ENCODE measurements around the gene CD69. TPM values are rescaled to one million over a fixed set of nuclear protein-coding genes. Genes with fewer than 3 reads are reported as not detected.

The CD69 gene
- total and polyA plus RNA-seq, 2 donors (not counting 3 experiments of a cell fraction or from before 2014, with no cell fraction given) = 0.49 to 4.4 TPM

GRCh38 chr12:9707356-9707755, 53.3 kb downstream of the CD69 start:
- Histone ChIP-seq H3K9ac (replicated peaks; ENCODE audit: extremely low read depth, insufficient read depth, low read length) (no peak overlapping the region), H3K27me3 (ENCODE audit: control insufficient read depth in 2 of 2, insufficient read depth in 2 of 2, low read length in 2 of 2) (no peaks in the 10 kb centered on the region), H2AFZ (ENCODE audit: low read depth, low read length) (no peak overlapping the region), H3K9me3 (replicated peaks; ENCODE audit: control insufficient read depth, insufficient read depth, low read length) (no peaks in the 10 kb centered on the region), H3K4me2 (ENCODE audit: insufficient read depth, low read length) (no peak overlapping the region), H3K79me2 (ENCODE audit: control insufficient read depth, insufficient read depth, low read length) (no peaks in the 10 kb centered on the region), H3K27ac (ENCODE audit: insufficient read depth, low read depth, low read length) (no peak overlapping the region), H3K36me3 (ENCODE audit: control insufficient read depth in 2 of 2, extremely low read depth in 1 of 2, insufficient read depth in 2 of 2, low read length in 2 of 2) (no peaks in the 10 kb centered on the region), H3K4me3 (replicated peaks in 1 of 3; ENCODE audit: insufficient read depth in 1 of 3, low read depth in 1 of 3, low read length in 3 of 3) (no peak overlapping the region), H3K4me1 (ENCODE audit: control insufficient read depth, extremely low read depth, insufficient read depth, low read length) (no peaks in the 10 kb centered on the region), H3K9me1 (replicated peaks; ENCODE audit: control insufficient read depth, extremely low read depth, insufficient read depth, low read length) (no peaks in the 10 kb centered on the region), H4K20me1 (replicated peaks; ENCODE audit: control insufficient read depth, extremely low read depth, insufficient read depth, low read length) (no peaks in the 10 kb centered on the region)
- intact Hi-C loops (cut with micrococcal nuclease) = loop anchor here (5.0 kb wide), 1 partner anchor 330 kb away; no protein-coding TSS in a partner anchor
- DNase-seq (ENCODE audit: low read depth, low spot score) (no peak), FAIRE-seq (no peak)
- ChIA-PET POLR2A (no interaction called here), CTCF (interaction anchor here (1.1 to 2.8 kb wide), 7 partner anchors 8 to 376 kb away, joined by 3 to 132 read pairs (median 7); partner anchors contain the start of gene CLEC2D)
- dilution Hi-C loops (cut with MboI; ENCODE audit: extremely low pct_ligation_motif_present, low sequenced_read_pairs) = no loop called here
- TF ChIP-seq POLR2A (IDR thresholded peaks at IDR 0.05; ENCODE audit: low read depth, low read length) (no peak), FOS (IDR thresholded peaks at IDR 0.05; ENCODE audit: borderline replicate concordance, insufficient read depth, low read length) (no peak), MAX (IDR thresholded peaks at IDR 0.05; ENCODE audit: insufficient read depth, insufficient read length) (no peak), POLR2AphosphoS5 (IDR thresholded peaks at IDR 0.05; ENCODE audit: insufficient read depth, low read depth, low read length) (no peak), CTCF (IDR thresholded peaks at IDR 0.05; ENCODE audit: extremely low read depth in 1 of 2, insufficient read depth in 1 of 2, low read depth in 1 of 2, low read length in 2 of 2) (no peak), GATA2 (IDR thresholded peaks at IDR 0.05; ENCODE audit: insufficient read depth, insufficient read length, low read depth, low read length) (no peak), EZH2 (IDR thresholded peaks at IDR 0.05; ENCODE audit: borderline replicate concordance, low read depth, low read length, severe bottlenecking) (no peak), MYC (IDR thresholded peaks at IDR 0.05; ENCODE audit: low read depth, low read length) (no peak), JUN (IDR thresholded peaks at IDR 0.05; ENCODE audit: borderline replicate concordance, insufficient read depth, insufficient read length, low read depth) (no peak)
- no TSS peak for BruUV-seq (replicated peaks)

Measured in endothelial cell of umbilical vein (primary cell).